ENCODE data around the gene EXOSC6. TPM values are rescaled to one million over a fixed set of nuclear protein-coding genes. Genes with fewer than 3 reads are reported as not detected.
"Not testable (repeated sequence)": the region's sequence is repeated elsewhere in the genome, so short reads cannot be mapped to it uniquely, and the experiment has no call there.

EXOSC6 gene
- total RNA-seq, 1 donor from 2014 or later, result 118 TPM

GRCh38 chr16:70255574-70255973, 3.8 kb upstream of the EXOSC6 start:
- no peak for DNase-seq (ENCODE audit: low spot score in 2 of 2)
- no peak for FAIRE-seq

- no peak for FAIRE-seq
Measured at GRCh38 chr16:70254965-70255286, 3.2 kb upstream of the EXOSC6 start.

GRCh38 chr16:70254180-70254964, 2.6 kb upstream of the EXOSC6 start:
- DNase-seq (ENCODE audit: low spot score in 2 of 2) (no peak), FAIRE-seq (no peak)

More at GRCh38 chr16:70254965-70255286, 3.2 kb upstream of the EXOSC6 start:
- no peak for DNase-seq (ENCODE audit: low spot score in 2 of 2)

GRCh38 chr16:70253291-70254106, 1.8 kb upstream of the EXOSC6 start:
- FAIRE-seq (no peak), DNase-seq (ENCODE audit: low spot score in 2 of 2) (peak in 1 of 2 donors; percentile 28)

- DNase-seq (ENCODE audit: low spot score in 2 of 2), result peak in 1 of 2 donors; percentile 26
- no peak for FAIRE-seq
Measured at GRCh38 chr16:70252355-70252988, 732 bp upstream of the EXOSC6 start.

GRCh38 chr16:70250748-70251628, 752 bp downstream of the EXOSC6 start:
- DNase-seq (ENCODE audit: low spot score in 2 of 2) (peak; percentile 59 to 60), FAIRE-seq (no peak)

GRCh38 chr16:70249697-70250096, 2.0 kb downstream of the EXOSC6 start:
- DNase-seq (ENCODE audit: low spot score in 2 of 2); FAIRE-seq: not testable (repeated sequence)

- not testable (repeated sequence) for FAIRE-seq; DNase-seq (ENCODE audit: low spot score in 2 of 2)
Measured at GRCh38 chr16:70238773-70239172, 13.0 kb downstream of the EXOSC6 start.

- not testable (repeated sequence) for FAIRE-seq; DNase-seq (ENCODE audit: low spot score in 2 of 2)
Measured at GRCh38 chr16:70231831-70232230, 19.9 kb downstream of the EXOSC6 start.

GRCh38 chr16:70226024-70226423, 25.7 kb downstream of the EXOSC6 start:
- DNase-seq (ENCODE audit: low spot score in 2 of 2); FAIRE-seq: not testable (repeated sequence)

- DNase-seq (ENCODE audit: low spot score in 2 of 2); FAIRE-seq: not testable (repeated sequence)
Measured at GRCh38 chr16:70225430-70225829, 26.3 kb downstream of the EXOSC6 start.

- not testable (repeated sequence) for FAIRE-seq; DNase-seq (ENCODE audit: low spot score in 2 of 2)
Measured at GRCh38 chr16:70224645-70225044, 27.1 kb downstream of the EXOSC6 start.

- FAIRE-seq; DNase-seq (ENCODE audit: low spot score in 2 of 2): not testable (repeated sequence)
Measured at GRCh38 chr16:70223971-70224513, 27.7 kb downstream of the EXOSC6 start.

- FAIRE-seq; DNase-seq (ENCODE audit: low spot score in 2 of 2): not testable (repeated sequence)
Measured at GRCh38 chr16:70223216-70223615, 28.5 kb downstream of the EXOSC6 start.

- FAIRE-seq; DNase-seq (ENCODE audit: low spot score in 2 of 2): not testable (repeated sequence)
Measured at GRCh38 chr16:70222574-70222973, 29.2 kb downstream of the EXOSC6 start.

GRCh38 chr16:70218586-70218985, 33.2 kb downstream of the EXOSC6 start:
- DNase-seq (ENCODE audit: low spot score in 2 of 2); FAIRE-seq: not testable (repeated sequence)

GRCh38 chr16:70206382-70206781, 45.4 kb downstream of the EXOSC6 start:
- DNase-seq (ENCODE audit: low spot score in 2 of 2); FAIRE-seq: not testable (repeated sequence)

- not testable (repeated sequence) for DNase-seq (ENCODE audit: low spot score in 2 of 2); FAIRE-seq
Measured at GRCh38 chr16:70204668-70205405, 46.9 kb downstream of the EXOSC6 start.

- not testable (repeated sequence) for FAIRE-seq; DNase-seq (ENCODE audit: low spot score in 2 of 2)
Measured at GRCh38 chr16:70204010-70204409, 47.7 kb downstream of the EXOSC6 start.

All from frontal cortex (tissue), 4 donors.